ENCODE measurements around the gene NOP14.
A peak's percentile ranks its signal among the peaks of the same experiment; 100 is the strongest.
"Not testable (repeated sequence)": the region's sequence is repeated elsewhere in the genome, so short reads cannot be mapped to it uniquely, and the experiment has no call there.

The NOP14 gene

DNA sequence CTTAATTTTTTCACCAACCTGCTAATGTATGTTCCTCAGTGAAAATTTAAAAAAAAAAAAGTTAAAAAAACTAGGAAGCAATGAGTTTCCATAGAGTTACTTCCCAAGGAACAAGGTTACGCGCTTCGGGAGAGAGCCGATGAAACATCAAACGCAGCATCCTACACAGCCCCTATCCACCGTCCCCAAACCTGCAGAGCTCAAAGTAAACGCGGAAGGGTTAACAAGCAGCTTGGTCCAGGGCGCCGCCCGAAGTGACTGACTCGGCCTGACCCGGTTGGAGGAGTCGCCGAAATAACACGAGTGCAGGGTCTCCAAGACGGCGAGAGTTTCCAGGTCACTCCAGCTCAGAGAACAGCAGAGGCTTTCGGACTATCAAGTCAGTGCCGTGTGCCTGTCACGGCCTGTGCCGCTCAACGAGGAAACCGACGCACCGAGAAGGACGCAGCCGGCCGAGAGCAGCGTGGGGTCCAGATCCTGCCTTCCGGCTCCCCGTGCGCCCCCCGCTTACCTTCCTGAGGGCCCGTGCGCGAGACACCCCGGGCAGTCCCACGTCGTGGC lies 512 bp downstream of the NOP14 start:
- CTCF ChIA-PET, result interaction anchor here (0.6 to 2.2 kb wide), 4 partner anchors 11 to 124 kb away, joined by 3 to 10 read pairs (median 4); no protein-coding TSS in a partner anchor
- DNase-seq (ENCODE audit: extremely low spot score), result peak; percentile 48
- POLR2A ChIA-PET, result interaction anchor here (0.6 to 4.5 kb wide), 18 partner anchors 9 to 494 kb away, joined by 3 to 34 read pairs (median 4); partner anchors contain the start of genes ADD1, RNF4 and TNIP2
- TF ChIP-seq LEF1 (IDR thresholded peaks at IDR 0.05; ENCODE audit: borderline replicate concordance), result peak; percentile 37; the same call in 1 of the 2 replicates
- peak; percentile 80; the same call in 1 of the 2 replicates for TF ChIP-seq HDGF (IDR thresholded peaks at IDR 0.05; ENCODE audit: borderline replicate concordance)
- no peak for TF ChIP-seq FOXM1 (IDR thresholded peaks at IDR 0.05; ENCODE audit: borderline replicate concordance)
- TF ChIP-seq ELF4 (IDR thresholded peaks at IDR 0.05), result no peak
- no peak for TF ChIP-seq CTBP1 (IDR thresholded peaks at IDR 0.05; ENCODE audit: borderline replicate concordance)

DNA sequence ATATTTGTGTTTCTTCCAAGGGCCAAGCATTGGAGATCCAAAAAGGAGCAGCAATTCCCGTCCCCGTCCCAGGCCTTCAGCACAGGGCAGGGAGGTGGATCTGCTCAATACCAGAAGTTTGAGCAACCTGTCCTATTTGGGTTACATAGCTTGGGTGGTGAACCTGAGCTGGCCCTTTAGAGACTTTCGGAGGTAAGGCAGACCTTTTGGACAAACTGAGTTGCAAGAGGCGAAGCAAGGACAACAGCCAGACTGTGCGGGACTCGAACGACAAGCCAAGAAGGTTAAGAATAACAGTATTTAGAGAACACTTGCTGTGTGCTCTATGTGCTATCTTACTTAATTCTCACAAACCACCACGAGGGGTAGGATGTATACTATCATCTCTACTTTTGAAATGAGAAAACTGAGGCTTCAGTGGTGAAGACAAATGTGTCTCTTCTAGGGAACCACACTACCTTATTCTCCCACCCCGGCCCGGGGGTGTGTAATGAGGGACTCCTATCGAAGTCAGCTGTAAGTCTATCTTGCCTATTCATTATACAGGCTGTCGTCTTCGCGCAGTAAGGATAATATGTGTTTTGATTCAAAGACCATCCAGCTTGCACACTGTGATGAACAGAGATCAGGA lies 1.3 kb downstream of the NOP14 start:
- POLR2A ChIA-PET, result interaction anchor here (0.7 to 4.5 kb wide), 8 partner anchors 8 to 493 kb away, joined by 3 to 34 read pairs (median 5); partner anchors contain the start of genes ADD1 and RNF4
- no peak for TF ChIP-seq SUZ12 (IDR thresholded peaks at IDR 0.05)
- TF ChIP-seq NFRKB (IDR thresholded peaks at IDR 0.05), result no peak
- TF ChIP-seq FOXA1 (IDR thresholded peaks at IDR 0.05), result no peak
- TF ChIP-seq, protein P1, sequence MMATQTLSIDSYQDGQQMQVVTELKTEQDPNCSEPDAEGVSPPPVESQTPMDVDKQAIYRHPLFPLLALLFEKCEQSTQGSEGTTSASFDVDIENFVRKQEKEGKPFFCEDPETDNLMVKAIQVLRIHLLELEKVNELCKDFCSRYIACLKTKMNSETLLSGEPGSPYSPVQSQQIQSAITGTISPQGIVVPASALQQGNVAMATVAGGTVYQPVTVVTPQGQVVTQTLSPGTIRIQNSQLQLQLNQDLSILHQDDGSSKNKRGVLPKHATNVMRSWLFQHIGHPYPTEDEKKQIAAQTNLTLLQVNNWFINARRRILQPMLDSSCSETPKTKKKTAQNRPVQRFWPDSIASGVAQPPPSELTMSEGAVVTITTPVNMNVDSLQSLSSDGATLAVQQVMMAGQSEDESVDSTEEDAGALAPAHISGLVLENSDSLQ (IDR thresholded peaks at IDR 0.05), result no peak
- TF ChIP-seq ZNF384 (IDR thresholded peaks at IDR 0.05), result no peak
- no peak for TF ChIP-seq ELF4 (IDR thresholded peaks at IDR 0.05)
- TF ChIP-seq TARDBP (IDR thresholded peaks at IDR 0.05), result no peak
- no peak for TF ChIP-seq FOXK2 (IDR thresholded peaks at IDR 0.05)
- TF ChIP-seq L3MBTL2 (conservative IDR thresholded peaks at IDR 0.05), result no peak
- TF ChIP-seq LEF1 (IDR thresholded peaks at IDR 0.05; ENCODE audit: borderline replicate concordance), result no peak
- TF ChIP-seq BHLHE40 (IDR thresholded peaks at IDR 0.05; ENCODE audit: borderline replicate concordance), result no peak
- no peak for DNase-seq (ENCODE audit: extremely low spot score)
- CTCF ChIA-PET, result interaction anchor here (0.5 to 1.7 kb wide), 3 partner anchors 10 to 209 kb away, joined by 4 read pairs; no protein-coding TSS in a partner anchor

DNA sequence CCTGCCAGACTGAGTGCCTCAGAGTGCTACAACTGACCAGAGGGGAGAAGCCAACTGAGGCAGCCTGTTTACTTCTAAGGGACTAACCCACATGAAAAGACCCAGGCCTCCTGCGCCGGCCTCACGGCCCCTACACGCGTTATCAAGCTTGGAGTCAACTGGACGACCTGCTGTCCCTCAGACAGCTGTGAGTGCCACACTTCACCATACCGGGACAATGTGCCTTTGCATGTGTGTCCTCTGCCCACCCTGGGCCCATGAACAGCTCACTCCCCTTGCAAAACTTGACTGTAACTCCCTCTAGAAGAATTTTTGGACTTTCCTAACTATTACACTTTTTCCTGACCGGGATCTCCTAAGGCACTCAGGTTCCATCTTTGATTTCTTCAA lies 1.8 kb downstream of the NOP14 start:
- TF ChIP-seq, protein P1 (IDR thresholded peaks at IDR 0.05), result no peak
- TF ChIP-seq HDGF (IDR thresholded peaks at IDR 0.05; ENCODE audit: borderline replicate concordance), result no peak
- TF ChIP-seq NFRKB (IDR thresholded peaks at IDR 0.05), result no peak
- TF ChIP-seq ZNF384 (IDR thresholded peaks at IDR 0.05), result no peak
- no peak for TF ChIP-seq ELF4 (IDR thresholded peaks at IDR 0.05)
- POLR2A ChIA-PET, result interaction anchor here (1.4 to 4.5 kb wide), 2 partner anchors 25 to 493 kb away, joined by 3 to 34 read pairs; partner anchors contain the start of gene RNF4
- DNase-seq (ENCODE audit: extremely low spot score), result no peak
- CTCF ChIA-PET, result interaction anchor here (0.5 to 1.7 kb wide), 4 partner anchors 9 to 209 kb away, joined by 3 to 4 read pairs (median 4); no protein-coding TSS in a partner anchor

DNA sequence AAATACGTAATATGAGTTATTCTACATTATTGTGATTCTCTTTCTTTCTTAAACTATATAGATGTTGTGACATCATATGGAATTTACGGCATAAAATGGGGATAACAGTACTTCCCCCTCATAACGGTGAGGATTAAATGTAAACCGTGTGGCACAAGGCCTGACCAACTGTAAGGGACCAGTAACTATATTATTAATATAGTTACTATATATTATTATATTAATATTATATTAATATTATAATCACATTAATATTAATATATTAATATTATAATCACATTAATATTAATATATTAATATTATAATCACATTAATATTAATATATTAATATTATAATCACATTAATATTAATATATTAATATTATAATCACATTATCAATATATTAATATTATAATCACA lies 2.8 kb downstream of the NOP14 start:
- CTCF ChIA-PET; DNase-seq (ENCODE audit: extremely low spot score); POLR2A ChIA-PET: not testable (repeated sequence)

DNA sequence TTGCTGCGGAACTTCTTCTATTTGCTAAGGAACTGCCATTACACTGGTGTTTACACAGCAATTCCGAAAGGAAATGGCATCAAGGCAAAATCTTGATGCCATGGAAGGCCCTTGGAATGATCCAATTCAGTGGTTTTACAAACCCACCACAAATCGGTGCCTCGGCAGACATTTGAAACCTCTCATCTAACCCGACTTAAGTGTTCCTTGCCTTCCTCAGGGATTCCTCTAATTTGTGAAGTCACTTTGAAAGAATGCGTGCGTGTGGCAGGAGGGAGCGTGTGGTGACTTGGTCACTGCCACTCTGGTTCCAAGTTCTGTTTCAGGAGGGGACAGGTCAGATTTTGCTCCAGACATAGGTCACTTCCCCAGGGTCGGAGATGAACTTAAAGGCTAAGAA lies 4.8 kb downstream of the NOP14 start:
- no peak for DNase-seq (ENCODE audit: extremely low spot score)
- TF ChIP-seq TARDBP (IDR thresholded peaks at IDR 0.05), result no peak
- TF ChIP-seq FOXK2 (IDR thresholded peaks at IDR 0.05), result no peak
- TF ChIP-seq ARNT (IDR thresholded peaks at IDR 0.05), result no peak
- no peak for TF ChIP-seq FOXA1 (IDR thresholded peaks at IDR 0.05)
- no peak for TF ChIP-seq ZNF384 (IDR thresholded peaks at IDR 0.05)
- CTCF ChIA-PET, result no interaction called here
- POLR2A ChIA-PET, result interaction anchor here (0.8 kb wide), 1 partner anchor 23 kb away, joined by 3 read pairs; no protein-coding TSS in a partner anchor

DNA sequence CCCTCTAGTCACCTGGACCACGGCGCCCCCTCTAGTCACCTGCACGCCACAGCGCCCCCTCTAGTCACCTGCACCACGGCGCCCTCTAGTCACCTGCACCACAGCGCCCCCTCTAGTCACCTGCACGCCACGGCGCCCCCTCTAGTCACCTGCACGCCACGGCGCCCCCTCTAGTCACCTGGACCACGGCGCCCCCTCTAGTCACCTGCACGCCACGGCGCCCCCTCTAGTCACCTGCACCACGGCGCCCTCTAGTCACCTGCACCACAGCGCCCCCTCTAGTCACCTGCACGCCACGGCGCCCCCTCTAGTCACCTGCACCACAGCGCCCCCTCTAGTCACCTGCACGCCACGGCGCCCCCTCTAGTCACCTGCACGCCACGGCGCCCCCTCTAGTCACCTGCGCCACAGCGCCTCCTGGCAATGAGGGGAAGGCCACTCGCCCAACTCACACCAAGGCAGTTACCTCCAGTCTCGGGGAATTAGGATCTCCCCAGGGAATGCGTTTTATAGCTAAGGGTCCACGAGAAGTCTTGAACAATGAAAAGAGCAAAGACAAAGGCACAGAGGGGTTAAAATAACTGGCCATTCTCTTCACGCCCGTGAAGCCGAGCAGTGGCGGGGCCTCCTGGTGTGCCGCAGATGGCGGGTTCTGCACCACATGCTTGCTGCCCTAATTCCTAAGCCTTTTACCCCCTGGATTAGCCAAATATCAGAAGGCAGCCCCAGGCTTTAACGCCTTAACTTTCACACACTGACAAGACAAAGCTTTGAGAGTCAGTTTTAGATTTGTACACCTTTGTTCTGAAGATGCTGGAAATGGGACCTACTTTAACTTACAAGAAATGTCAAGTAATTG lies 7.8 kb downstream of the NOP14 start:
- DNase-seq (ENCODE audit: extremely low spot score); POLR2A ChIA-PET; CTCF ChIA-PET: not testable (repeated sequence)

DNA sequence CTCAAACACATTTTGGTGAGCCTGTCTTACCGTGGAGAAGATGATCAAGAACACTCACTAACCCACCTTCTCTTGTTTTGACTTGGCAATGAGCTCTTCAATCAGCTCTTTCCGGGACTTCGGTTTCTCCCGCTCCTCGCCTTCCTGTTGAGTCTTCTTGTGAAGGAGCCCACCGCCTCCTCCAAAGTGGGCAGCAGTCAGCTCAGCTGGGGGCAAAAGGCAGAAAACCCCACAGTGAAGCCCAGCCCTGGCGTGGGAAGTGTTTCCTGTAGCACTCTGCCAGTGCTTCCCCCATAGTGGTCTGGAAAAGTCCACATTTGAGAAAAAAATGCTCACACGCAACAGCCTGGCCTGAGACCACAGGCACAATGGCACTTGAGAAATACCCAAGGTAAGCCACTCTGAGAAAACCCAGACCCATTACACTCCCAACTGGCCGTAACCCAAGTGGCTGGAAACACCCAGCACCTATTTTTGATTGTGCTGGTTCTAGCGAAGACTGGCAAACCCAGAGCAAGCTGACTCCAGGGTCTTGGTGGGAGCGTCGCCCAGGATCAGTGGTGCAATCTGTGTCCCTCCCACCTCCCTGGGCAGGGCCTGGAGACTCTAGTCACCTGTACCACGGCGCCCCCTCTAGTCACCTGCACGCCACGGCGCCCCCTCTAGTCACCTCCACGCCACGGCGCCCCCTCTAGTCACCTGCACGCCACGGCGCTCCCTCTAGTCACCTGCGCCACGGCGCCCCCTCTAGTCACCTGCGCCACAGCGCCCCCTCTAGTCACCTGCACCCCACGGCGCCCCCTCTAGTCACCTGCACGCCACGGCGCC lies 8.6 kb downstream of the NOP14 start:
- POLR2A ChIA-PET, result interaction anchor here (0.6 to 1.8 kb wide), 2 partner anchors 8 to 41 kb away, joined by 3 to 12 read pairs; partner anchors contain the start of genes GRK4 and NOP14
- CTCF ChIA-PET, result interaction anchor here (0.9 to 1.3 kb wide), 2 partner anchors 14 to 87 kb away, joined by 3 to 4 read pairs; no protein-coding TSS in a partner anchor
- TF ChIP-seq FOXK2 (IDR thresholded peaks at IDR 0.05), result no peak
- TF ChIP-seq LEF1 (IDR thresholded peaks at IDR 0.05; ENCODE audit: borderline replicate concordance), result no peak
- TF ChIP-seq SP1 (IDR thresholded peaks at IDR 0.05), result no peak
- TF ChIP-seq TARDBP (IDR thresholded peaks at IDR 0.05), result no peak
- TF ChIP-seq, protein P1 (IDR thresholded peaks at IDR 0.05), result no peak
- TF ChIP-seq CTBP1 (IDR thresholded peaks at IDR 0.05; ENCODE audit: borderline replicate concordance), result no peak
- no peak for TF ChIP-seq FOXM1 (IDR thresholded peaks at IDR 0.05; ENCODE audit: borderline replicate concordance)
- TF ChIP-seq ZNF384 (IDR thresholded peaks at IDR 0.05), result no peak
- no peak for TF ChIP-seq SUZ12 (IDR thresholded peaks at IDR 0.05)
- no peak for TF ChIP-seq L3MBTL2 (conservative IDR thresholded peaks at IDR 0.05)
- no peak for TF ChIP-seq ELF4 (IDR thresholded peaks at IDR 0.05)
- no peak for TF ChIP-seq FOXA1 (IDR thresholded peaks at IDR 0.05)
- TF ChIP-seq BHLHE40 (IDR thresholded peaks at IDR 0.05; ENCODE audit: borderline replicate concordance), result no peak
- no peak for TF ChIP-seq HDGF (IDR thresholded peaks at IDR 0.05; ENCODE audit: borderline replicate concordance)
- no peak for TF ChIP-seq NFRKB (IDR thresholded peaks at IDR 0.05)
- no peak for TF ChIP-seq ARNT (IDR thresholded peaks at IDR 0.05)
- DNase-seq (ENCODE audit: extremely low spot score), result no peak
